Activated CD8-positive, alpha-beta memory T cell treated with anti-CD3 and anti-CD28 coated beads for 36 hours (primary cell): Measurements from ENCODE around the gene TMOD1. TPM values are rescaled to one million over a fixed set of nuclear protein-coding genes. Genes with fewer than 3 reads are reported as not detected.

Experiments used
- CTCF ChIA-PET: fragments of 350-600 bp; sonication (Branson Sonifier 250); formaldehyde crosslinking; loops from one replicate; lab custom pipeline; 2021; ENCODE audit warnings: antibody characterized with exemption; lab: Charles Lee
- POLR2A ChIA-PET: fragments of 350-600 bp; sonication (Branson Sonifier 250); formaldehyde crosslinking; loops from one replicate; lab custom pipeline; 2021; ENCODE audit warnings: antibody characterized with exemption; lab: Charles Lee
- total RNA-seq, 2 experiments: library from RNA; stranded (reverse); gene quantifications; one replicate each; pipeline ENCODE4 v1.2.3, GENCODE V29; 2021

Gene TMOD1
- total RNA-seq, 2 experiments from 2014 or later: 1.2 TPM

DNA sequence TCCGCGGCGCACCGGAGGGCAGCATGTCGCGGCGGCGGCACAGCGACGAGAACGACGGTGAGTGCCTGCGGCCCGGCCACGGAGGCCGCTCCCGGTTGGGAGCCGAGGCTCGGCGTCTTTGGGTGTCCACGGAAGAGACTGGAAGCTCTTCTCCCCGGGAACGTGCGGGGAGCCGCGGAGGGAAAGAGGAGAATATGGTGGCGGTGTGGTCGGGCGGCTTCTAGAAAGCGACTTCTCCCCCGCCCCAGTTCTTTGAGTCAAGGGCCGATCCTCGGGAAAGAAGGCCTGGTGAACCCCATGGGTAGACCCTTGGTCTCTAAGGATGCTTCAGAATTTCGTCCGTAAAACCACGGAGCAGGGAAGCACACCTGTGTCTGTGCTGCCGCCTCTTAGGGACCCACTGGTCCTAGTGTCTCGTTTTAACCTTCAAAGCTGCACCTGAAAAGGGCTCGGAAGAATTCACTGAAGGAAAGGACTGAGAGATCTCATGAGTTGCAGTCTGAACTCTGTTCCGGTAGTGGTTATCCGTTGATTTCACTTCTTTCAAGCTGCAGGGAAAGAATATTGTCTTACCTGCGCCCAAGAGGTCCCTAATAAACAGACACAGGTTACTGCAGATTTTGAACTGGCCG lies 132.5 kb downstream of the TMOD1 start:
- POLR2A ChIA-PET: interaction anchor here (1.0 to 1.5 kb wide), 4 partner anchors 15 to 63 kb away, joined by 3 to 7 read pairs (median 3); partner anchors contain the start of gene XPA
- CTCF ChIA-PET: interaction anchor here (1.2 kb wide), 1 partner anchor 62 kb away, joined by 3 read pairs; no protein-coding TSS in a partner anchor

DNA sequence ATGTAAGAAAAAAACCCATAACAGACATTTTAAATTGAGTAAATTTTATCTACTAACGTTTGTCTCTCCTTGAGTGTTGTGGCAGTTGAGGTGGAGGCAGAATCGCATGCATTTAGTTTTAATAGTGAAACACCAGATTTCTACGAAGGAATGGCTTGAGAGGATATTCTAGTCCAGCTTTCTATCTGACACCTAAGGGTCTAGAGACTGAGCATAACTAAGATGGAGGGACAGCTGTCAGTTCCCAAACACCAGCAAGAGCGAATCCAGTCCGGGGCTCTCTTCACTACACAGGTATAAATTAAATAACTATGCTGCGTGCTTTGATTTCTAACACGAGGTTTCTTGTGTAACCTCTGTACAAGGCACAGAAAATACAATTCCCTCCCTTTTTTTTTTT lies 133.6 kb downstream of the TMOD1 start:
- ChIA-PET POLR2A (no interaction called here), CTCF (no interaction called here)

DNA sequence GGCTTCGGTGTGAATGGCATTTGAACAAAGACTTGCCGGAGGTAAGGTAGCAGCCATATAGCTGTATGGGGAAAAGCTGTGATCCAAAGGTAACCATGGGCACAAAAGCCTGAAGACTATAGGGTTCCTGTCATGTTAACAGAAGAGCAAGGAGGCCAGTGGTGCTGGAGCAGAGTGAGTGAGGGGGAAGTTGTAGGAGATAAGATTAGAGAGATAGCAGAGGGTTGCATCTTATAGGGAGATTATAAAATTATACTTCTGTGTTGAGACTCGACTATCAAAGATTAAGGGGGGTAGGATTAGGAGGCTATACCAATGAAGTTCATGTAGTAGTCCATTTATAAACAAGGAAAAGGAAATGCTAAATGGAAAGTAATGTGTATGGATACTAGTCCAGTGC lies 135.4 kb downstream of the TMOD1 start:
- POLR2A ChIA-PET: no interaction called here

DNA sequence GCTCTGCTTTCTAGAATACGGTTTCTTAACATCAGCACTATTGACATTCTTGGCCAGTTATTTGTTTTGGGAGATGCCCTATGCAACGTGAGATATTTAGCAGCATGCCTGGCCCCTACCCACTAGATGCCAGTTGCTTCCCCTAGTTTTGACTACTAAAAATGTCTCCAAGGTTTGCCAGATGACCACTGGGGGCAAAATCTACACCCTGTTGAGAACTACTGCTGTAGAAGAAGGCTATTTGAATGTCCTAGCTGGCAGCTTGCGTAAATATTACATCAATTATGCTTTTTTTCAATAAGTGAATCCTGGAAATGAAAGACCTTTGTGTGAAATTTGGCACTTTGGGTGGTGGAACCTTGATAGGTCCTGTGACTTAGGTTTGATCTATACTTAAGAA lies 137.2 kb downstream of the TMOD1 start:
- CTCF ChIA-PET: no interaction called here
- POLR2A ChIA-PET: no interaction called here

More for the DNA sequence above, 135.4 kb downstream of the TMOD1 start:
- CTCF ChIA-PET: no interaction called here

DNA sequence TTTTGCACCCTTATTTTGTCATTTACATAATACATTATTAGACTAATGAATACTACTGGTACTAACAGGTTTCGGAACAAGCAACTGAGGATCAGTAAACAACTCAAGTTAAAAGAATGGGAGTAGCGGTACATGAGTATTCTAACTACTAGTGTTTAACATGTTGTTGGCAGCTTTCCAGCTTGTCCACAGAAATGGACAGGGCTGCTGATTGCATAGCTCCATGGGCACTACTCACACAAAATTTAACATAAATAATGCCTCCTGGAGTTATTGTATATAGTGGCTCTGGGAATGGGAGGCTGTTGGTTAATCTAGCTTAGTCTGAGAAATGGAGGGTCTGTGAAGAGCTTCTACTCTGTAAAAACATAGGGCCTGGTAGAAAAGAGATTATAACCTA lies 138.9 kb downstream of the TMOD1 start:
- ChIA-PET POLR2A (no interaction called here), CTCF (no interaction called here)

DNA sequence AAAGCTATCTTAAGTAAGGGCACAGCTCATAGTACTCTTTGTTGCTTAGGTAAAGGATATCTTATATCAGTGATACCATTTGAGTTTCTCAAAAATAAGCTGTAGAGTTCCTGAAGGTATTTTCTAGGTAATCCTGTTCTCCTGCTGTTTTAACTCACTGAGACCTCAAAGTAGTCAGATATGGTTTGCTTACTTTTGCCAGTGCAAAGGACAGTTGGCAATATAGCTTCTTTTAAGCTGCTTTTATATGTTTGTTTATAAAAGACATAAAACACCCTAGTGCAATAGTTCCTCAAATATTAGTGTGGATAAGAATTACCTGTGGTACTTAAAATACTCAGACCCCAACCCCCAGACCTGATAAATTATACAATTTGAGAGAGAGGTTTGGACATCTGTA lies 144.3 kb downstream of the TMOD1 start:
- POLR2A ChIA-PET: interaction anchor here (1.2 to 1.6 kb wide), 2 partner anchors 13 to 406 kb away, joined by 3 to 4 read pairs; partner anchors contain the start of gene TSTD2
- CTCF ChIA-PET: no interaction called here

DNA sequence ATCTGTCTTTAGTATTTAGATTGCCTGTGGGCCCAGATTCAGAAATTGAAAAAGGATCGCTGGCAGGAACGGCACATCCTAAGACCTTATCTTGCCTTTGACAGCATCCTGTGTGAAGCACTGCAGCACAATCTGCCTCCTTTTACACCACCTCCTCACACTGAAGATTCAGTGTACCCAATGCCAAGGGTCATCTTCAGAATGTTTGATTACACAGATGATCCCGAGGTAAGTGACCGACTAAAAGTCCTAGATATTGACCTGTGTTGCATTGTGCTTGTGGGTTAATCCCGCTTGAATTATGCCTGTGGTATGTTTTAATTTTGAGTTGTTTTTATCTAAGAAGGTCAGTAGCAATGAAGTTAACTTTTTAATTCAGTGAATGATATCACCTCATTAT lies 146.5 kb downstream of the TMOD1 start:
- POLR2A ChIA-PET: no interaction called here
- CTCF ChIA-PET: interaction anchor here (1.1 kb wide), 1 partner anchor 22 kb away, joined by 3 read pairs; no protein-coding TSS in a partner anchor

Other genes starting within 250 kb of the TMOD1 start
- gene CCDC180, start 194.0 kb upstream of the TMOD1 start, total RNA-seq: 1 to 10 TPM in 1 of 2 experiments, under 1 TPM in 1; 0.57 to 1.1 TPM
- 1 to 10 TPM; 3.3 to 3.4 TPM for gene TDRD7, start 89.6 kb upstream of the TMOD1 start, total RNA-seq
- 10 to 100 TPM; 14.5 to 16.3 TPM for gene TSTD2, start 131.7 kb downstream of the TMOD1 start, total RNA-seq
- gene NCBP1, start 132.2 kb downstream of the TMOD1 start, total RNA-seq: 10 to 100 TPM; 51.2 to 58.2 TPM
- 10 to 100 TPM; 11.1 to 11.3 TPM for gene XPA, start 195.7 kb downstream of the TMOD1 start, total RNA-seq